Loucy (cell line): ENCODE data around the gene TRMT61A.

ENCODE experiments used
- H2AFZ ChIP-seq: fragments of 200-600 bp; sonication (generic); 2 replicates; pipeline ENCODE4 v1.6.0; 2016; ENCODE audit warnings: antibody characterized with exemption, mild to moderate bottlenecking, low read length, moderate library complexity
- H3F3A ChIP-seq: fragments of 200-600 bp; 2 replicates; pipeline ENCODE4 v1.6.0; 2016; ENCODE audit warnings: antibody characterized with exemption, low read depth, mild to moderate bottlenecking
- H3K27me3 ChIP-seq: fragments of 200-600 bp; sonication (generic); 2 replicates; pipeline ENCODE4 v1.6.1; 2014; ENCODE audit warnings: low read length, mild to moderate bottlenecking; ENCODE audit not compliant: insufficient read depth, poor library complexity, severe bottlenecking
- H3K36me3 ChIP-seq: fragments of 200-600 bp; sonication (generic); 2 replicates; pipeline ENCODE4 v1.6.1; 2016; ENCODE audit warnings: low read length; ENCODE audit not compliant: insufficient read depth
- H3K4me1 ChIP-seq: fragments of 200-600 bp; sonication (generic); 2 replicates; pipeline ENCODE4 v1.5.1; 2014; ENCODE audit warnings: low read length, mild to moderate bottlenecking; ENCODE audit not compliant: insufficient read depth, poor library complexity, severe bottlenecking
- H3K4me2 ChIP-seq: fragments of 200-600 bp; sonication (generic); 2 replicates; pipeline ENCODE4 v1.6.0; 2014; ENCODE audit warnings: antibody characterized with exemption, low read length, low read depth, mild to moderate bottlenecking; ENCODE audit not compliant: poor library complexity, severe bottlenecking
- H3K4me3 ChIP-seq: fragments of 200-600 bp; sonication (generic); 2 replicates; pipeline ENCODE4 v1.5.1; 2014; ENCODE audit warnings: low read length, mild to moderate bottlenecking, mixed read lengths; ENCODE audit not compliant: poor library complexity, severe bottlenecking
- H3K79me2 ChIP-seq: fragments of 200-600 bp; sonication (generic); 2 replicates; pipeline ENCODE4 v1.6.1; 2014; ENCODE audit warnings: low read length; ENCODE audit not compliant: insufficient read depth
- H3K9ac ChIP-seq: fragments of 200-600 bp; sonication (generic); 2 replicates; pipeline ENCODE4 v1.6.0; 2014; ENCODE audit warnings: mild to moderate bottlenecking, low read depth, low read length, moderate library complexity; ENCODE audit not compliant: poor library complexity, severe bottlenecking
- H3K9me2 ChIP-seq: fragments of 200-600 bp; sonication (generic); replicated peaks from 2 replicates; pipeline ENCODE4 v1.6.1; 2016; ENCODE audit warnings: low read depth, low read length, mixed read lengths
- H3K9me3 ChIP-seq: fragments of 200-600 bp; sonication (generic); 2 replicates; pipeline ENCODE4 v1.6.1; 2014; ENCODE audit warnings: mild to moderate bottlenecking, antibody characterized with exemption, low read length, low read depth; ENCODE audit not compliant: insufficient read depth
- H4K20me1 ChIP-seq: fragments of 200-600 bp; sonication (generic); 2 replicates; pipeline ENCODE4 v1.6.0; 2014; ENCODE audit warnings: antibody characterized with exemption, low read length, mild to moderate bottlenecking; ENCODE audit not compliant: insufficient read depth, poor library complexity, severe bottlenecking
- CTCF ChIP-seq: fragments of 200-600 bp; sonication (generic); conservative IDR thresholded peaks from 2 replicates; pipeline ENCODE4 v1.5.1; 2014; ENCODE audit warnings: mild to moderate bottlenecking, antibody characterized with exemption, low read length
- EZH2phosphoT487 ChIP-seq: fragments of 200-600 bp; IDR thresholded peaks from 2 replicates; pipeline ENCODE4 v1.6.1; 2018; ENCODE audit warnings: antibody characterized with exemption, mild to moderate bottlenecking, moderate library complexity, borderline replicate concordance

The TRMT61A gene

GRCh38 chr14:103581954-103582703 lies 53.1 kb downstream of the TRMT61A start:
- no peaks in the 10 kb centered on the region for H3K9me3 ChIP-seq
- H3K9me2 ChIP-seq: no peaks in the 10 kb centered on the region
- H3F3A ChIP-seq: no peaks in the 10 kb centered on the region
- TF ChIP-seq CTCF (no peak), EZH2phosphoT487 (no peak)
- H3K4me3 ChIP-seq: no peak overlapping the region
- H3K4me1 ChIP-seq: no peaks in the 10 kb centered on the region
- H3K79me2 ChIP-seq: no peaks in the 10 kb centered on the region
- no peak overlapping the region for H3K9ac ChIP-seq
- peaks cover 14% of the 10 kb centered on the region; the same call in 1 of the 2 replicates for H3K36me3 ChIP-seq
- H2AFZ ChIP-seq: no peak overlapping the region
- H4K20me1 ChIP-seq: no peaks in the 10 kb centered on the region
- H3K4me2 ChIP-seq: no peak overlapping the region
- H3K27me3 ChIP-seq: no peaks in the 10 kb centered on the region

GRCh38 chr14:103584326-103584915 lies 55.4 kb downstream of the TRMT61A start:
- no peaks in the 10 kb centered on the region for H3K9me2 ChIP-seq
- H3K36me3 ChIP-seq: no peaks in the 10 kb centered on the region; the same call in 1 of the 2 replicates
- no peaks in the 10 kb centered on the region for H4K20me1 ChIP-seq
- H3K79me2 ChIP-seq: no peaks in the 10 kb centered on the region
- H3K9ac ChIP-seq: no peak overlapping the region
- no peak for TF ChIP-seq CTCF
- no peak for TF ChIP-seq EZH2phosphoT487
- no peak overlapping the region for H2AFZ ChIP-seq
- no peak overlapping the region for H3K4me3 ChIP-seq
- no peaks in the 10 kb centered on the region for H3K9me3 ChIP-seq
- H3K4me1 ChIP-seq: no peaks in the 10 kb centered on the region
- H3F3A ChIP-seq: no peaks in the 10 kb centered on the region
- no peaks in the 10 kb centered on the region for H3K27me3 ChIP-seq
- no peak overlapping the region for H3K4me2 ChIP-seq
